Measurements from ENCODE around the gene ANKS1A.

The ANKS1A gene

GRCh38 chr6:34964564-34964963, 75.5 kb downstream of the ANKS1A start:
- H3K36me3 ChIP-seq (ENCODE audit: control insufficient read depth in 2 of 2, insufficient read depth in 1 of 2, low read length in 2 of 2): no peaks in the 10 kb centered on the region; a peak in 1 of 3 replicates
- no peak overlapping the region for H3K4me3 ChIP-seq (ENCODE audit: low read depth, low read length)
- ChIA-PET CTCF (interaction anchor here (1.5 kb wide), 1 partner anchor 9 kb away, joined by 4 read pairs; no protein-coding TSS in a partner anchor), POLR2A (no interaction called here)
- TF ChIP-seq ZNF350 (tag by site-specific recombination; IDR thresholded peaks at IDR 0.05) (no peak), ZNF449 (tag by site-specific recombination; IDR thresholded peaks at IDR 0.05) (no peak), ZNF514 (tag by site-specific recombination; IDR thresholded peaks at IDR 0.05) (no peak)
- no peak overlapping the region for H3K27ac ChIP-seq (ENCODE audit: extremely low read depth, low read depth, low read length)
- no peaks in the 10 kb centered on the region for H3K9me3 ChIP-seq (ENCODE audit: control insufficient read depth, insufficient read depth, low read depth, low read length)
- peaks cover 8% of the 10 kb centered on the region for H3K4me1 ChIP-seq (ENCODE audit: control insufficient read depth, insufficient read depth, low read length)

- POLR2A ChIA-PET: no interaction called here
- H3K9me3 ChIP-seq (ENCODE audit: control insufficient read depth, insufficient read depth, low read depth, low read length): no peaks in the 10 kb centered on the region
- H3K4me1 ChIP-seq (ENCODE audit: control insufficient read depth, insufficient read depth, low read length): no peaks in the 10 kb centered on the region
- peaks cover 0 to 18% of the 10 kb centered on the region in 2 experiments; a peak in 2 of 3 replicates for H3K36me3 ChIP-seq (ENCODE audit: control insufficient read depth in 2 of 2, insufficient read depth in 1 of 2, low read length in 2 of 2)
- H3K4me3 ChIP-seq (ENCODE audit: low read depth, low read length): no peak overlapping the region
- no peak for TF ChIP-seq ZNF423 (tag by site-specific recombination; IDR thresholded peaks at IDR 0.05)
- TF ChIP-seq ZNF645 (tag by site-specific recombination; IDR thresholded peaks at IDR 0.05): no peak
- no peak for TF ChIP-seq PRDM1 (tag by site-specific recombination; IDR thresholded peaks at IDR 0.05)
- no peak for TF ChIP-seq SALL2 (tag by site-specific recombination; IDR thresholded peaks at IDR 0.05; ENCODE audit: borderline replicate concordance)
- no peak for TF ChIP-seq ATF2 (tag by site-specific recombination; IDR thresholded peaks at IDR 0.05; ENCODE audit: low read depth)
- no peak for TF ChIP-seq SP7 (tag by site-specific recombination; IDR thresholded peaks at IDR 0.05)
- TF ChIP-seq YY2 (tag by site-specific recombination; IDR thresholded peaks at IDR 0.05): no peak
- TF ChIP-seq ZNF830 (tag by site-specific recombination; IDR thresholded peaks at IDR 0.05; ENCODE audit: low read depth): no peak
- no peak for TF ChIP-seq ZBTB20 (tag by site-specific recombination; IDR thresholded peaks at IDR 0.05)
- no peak for TF ChIP-seq ZNF530 (tag by site-specific recombination; IDR thresholded peaks at IDR 0.05; ENCODE audit: low read depth)
- no peak for TF ChIP-seq ZNF510 (tag by site-specific recombination; IDR thresholded peaks at IDR 0.05; ENCODE audit: insufficient replicate concordance)
- TF ChIP-seq ZNF157 (tag by site-specific recombination; IDR thresholded peaks at IDR 0.05): no peak
- TF ChIP-seq ZFP3 (tag by site-specific recombination; IDR thresholded peaks at IDR 0.05; ENCODE audit: low read depth): no peak
- TF ChIP-seq ZNF473 (tag by site-specific recombination; IDR thresholded peaks at IDR 0.05): no peak
- TF ChIP-seq HIC1 (tag by site-specific recombination; IDR thresholded peaks at IDR 0.05): no peak
- TF ChIP-seq ZNF18 (tag by site-specific recombination; IDR thresholded peaks at IDR 0.05): no peak
- no peak overlapping the region for H3K27ac ChIP-seq (ENCODE audit: extremely low read depth, low read depth, low read length)
- CTCF ChIA-PET: interaction anchor here (0.6 to 1.5 kb wide), 4 partner anchors 16 to 327 kb away, joined by 3 to 6 read pairs (median 4); no protein-coding TSS in a partner anchor
Observed at GRCh38 chr6:34967461-34967860, 78.4 kb downstream of the ANKS1A start.

Measured in HEK293 (cell line).